Measurements from ENCODE around the gene SNRNP35.
"Not testable (repeated sequence)": the region's sequence is repeated elsewhere in the genome, so short reads cannot be mapped to it uniquely, and the experiment has no call there.

GRCh38 chr12:123514582-123515221 lies 56.8 kb downstream of the SNRNP35 start:
- not testable (repeated sequence) for TF ChIP-seq CTCF (IDR thresholded peaks at IDR 0.05); ZFX (IDR thresholded peaks at IDR 0.05; ENCODE audit: borderline replicate concordance)
